ENCODE data around the gene PTPRG. TPM values are rescaled to one million over a fixed set of nuclear protein-coding genes. Genes with fewer than 3 reads are reported as not detected.

Gene PTPRG
- total RNA-seq, 1 donor from 2014 or later: 44.3 TPM

DNA sequence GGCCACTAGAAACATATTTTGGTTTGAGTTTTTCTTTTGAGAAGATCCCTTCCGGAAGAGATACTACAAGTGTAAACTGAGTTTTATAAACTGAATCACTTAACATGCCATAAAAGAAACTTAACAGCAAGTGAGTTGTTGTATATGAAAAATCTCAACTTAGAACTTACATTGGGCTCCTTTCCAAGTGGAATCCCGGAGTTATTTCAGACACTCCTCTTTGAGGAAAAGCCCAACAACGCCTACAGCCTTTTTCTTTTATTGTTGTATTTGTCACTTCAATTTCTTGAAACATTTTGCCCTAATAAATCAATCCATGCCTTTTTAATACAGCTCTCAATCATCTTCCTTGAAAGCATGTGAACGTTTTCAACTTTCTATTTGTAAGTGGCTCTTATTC lies 674.6 kb downstream of the PTPRG start:
- Mint-ChIP-seq H3K4me3 (ENCODE audit: low read depth) (no peak overlapping the region), H3K4me1 (ENCODE audit: low read depth) (no peaks in the 10 kb centered on the region), H3K36me3 (ENCODE audit: insufficient read depth) (no peaks in the 10 kb centered on the region), H3K9me3 (ENCODE audit: low read depth) (no peaks in the 10 kb centered on the region), H3K27me3 (no peaks in the 10 kb centered on the region), H3K27ac (no peak overlapping the region)
- TF ChIP-seq, protein P1, sequence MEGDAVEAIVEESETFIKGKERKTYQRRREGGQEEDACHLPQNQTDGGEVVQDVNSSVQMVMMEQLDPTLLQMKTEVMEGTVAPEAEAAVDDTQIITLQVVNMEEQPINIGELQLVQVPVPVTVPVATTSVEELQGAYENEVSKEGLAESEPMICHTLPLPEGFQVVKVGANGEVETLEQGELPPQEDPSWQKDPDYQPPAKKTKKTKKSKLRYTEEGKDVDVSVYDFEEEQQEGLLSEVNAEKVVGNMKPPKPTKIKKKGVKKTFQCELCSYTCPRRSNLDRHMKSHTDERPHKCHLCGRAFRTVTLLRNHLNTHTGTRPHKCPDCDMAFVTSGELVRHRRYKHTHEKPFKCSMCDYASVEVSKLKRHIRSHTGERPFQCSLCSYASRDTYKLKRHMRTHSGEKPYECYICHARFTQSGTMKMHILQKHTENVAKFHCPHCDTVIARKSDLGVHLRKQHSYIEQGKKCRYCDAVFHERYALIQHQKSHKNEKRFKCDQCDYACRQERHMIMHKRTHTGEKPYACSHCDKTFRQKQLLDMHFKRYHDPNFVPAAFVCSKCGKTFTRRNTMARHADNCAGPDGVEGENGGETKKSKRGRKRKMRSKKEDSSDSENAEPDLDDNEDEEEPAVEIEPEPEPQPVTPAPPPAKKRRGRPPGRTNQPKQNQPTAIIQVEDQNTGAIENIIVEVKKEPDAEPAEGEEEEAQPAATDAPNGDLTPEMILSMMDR (IDR thresholded peaks at IDR 0.05; ENCODE audit: unreplicated experiment): no peak
- DNase-seq (ENCODE audit: low spot score, unreplicated experiment): no peak

DNA sequence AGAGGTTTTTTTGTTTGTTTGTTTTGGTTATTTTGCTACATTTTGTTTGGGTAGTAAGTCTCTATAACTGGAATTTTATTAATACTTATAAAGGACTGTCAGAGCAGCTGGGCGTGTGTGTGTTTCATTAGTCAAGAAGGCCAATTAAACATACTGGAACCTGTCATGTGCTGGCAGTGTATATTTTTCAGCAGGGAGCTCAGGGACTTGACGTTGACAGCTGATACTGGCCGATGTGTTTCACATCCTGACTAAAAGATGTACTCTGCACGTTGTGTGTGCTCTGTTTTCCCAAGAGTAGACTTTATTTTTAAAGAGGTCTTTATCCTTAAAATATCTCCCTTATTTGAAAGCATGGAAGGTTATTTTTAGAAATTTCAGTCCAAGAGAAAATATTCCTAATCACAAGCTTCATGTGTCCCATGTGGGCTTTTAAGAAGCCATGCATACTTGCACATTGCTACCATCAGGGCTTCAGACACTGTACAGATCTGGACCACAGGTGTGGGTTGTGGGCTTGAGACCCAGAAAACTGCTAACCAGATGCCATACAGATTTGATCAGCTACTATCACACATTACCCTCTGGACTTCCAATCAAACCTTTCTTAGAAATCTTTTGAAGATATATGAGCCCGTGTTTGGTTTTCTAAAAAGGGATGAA lies 676.0 kb downstream of the PTPRG start:
- H3K9me3 Mint-ChIP-seq (ENCODE audit: low read depth): no peaks in the 10 kb centered on the region
- no peak overlapping the region for H3K4me3 Mint-ChIP-seq (ENCODE audit: low read depth)
- no peaks in the 10 kb centered on the region for H3K4me1 Mint-ChIP-seq (ENCODE audit: low read depth)
- no peak for DNase-seq (ENCODE audit: low spot score, unreplicated experiment)
- H3K36me3 Mint-ChIP-seq (ENCODE audit: insufficient read depth): no peaks in the 10 kb centered on the region
- H3K27ac Mint-ChIP-seq: no peak overlapping the region
- TF ChIP-seq, protein P1 (IDR thresholded peaks at IDR 0.05; ENCODE audit: unreplicated experiment): no peak
- H3K27me3 Mint-ChIP-seq: no peaks in the 10 kb centered on the region

DNA sequence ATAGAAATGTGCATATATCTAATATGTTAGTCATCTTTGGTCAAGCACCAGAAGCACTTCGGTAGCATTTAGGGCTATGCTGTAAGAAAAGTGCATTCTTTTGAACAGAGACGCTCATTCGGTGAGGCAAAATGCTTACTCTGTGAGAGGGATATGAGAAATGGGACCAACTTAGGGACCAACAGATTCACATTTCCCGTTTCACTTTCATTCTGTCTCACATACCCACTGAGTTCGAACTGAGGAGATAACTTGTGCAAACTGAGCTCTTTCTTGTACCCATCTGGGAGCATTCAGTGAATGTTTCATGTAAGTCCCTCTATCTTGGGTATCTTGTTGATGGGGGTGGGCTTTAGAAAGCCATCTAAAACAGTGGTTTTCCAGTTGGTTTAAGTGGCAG lies 676.6 kb downstream of the PTPRG start:
- no peaks in the 10 kb centered on the region for H3K4me1 Mint-ChIP-seq (ENCODE audit: low read depth)
- H3K9me3 Mint-ChIP-seq (ENCODE audit: low read depth): no peaks in the 10 kb centered on the region
- H3K27me3 Mint-ChIP-seq: no peaks in the 10 kb centered on the region
- H3K36me3 Mint-ChIP-seq (ENCODE audit: insufficient read depth): no peaks in the 10 kb centered on the region
- DNase-seq (ENCODE audit: low spot score, unreplicated experiment): no peak
- H3K27ac Mint-ChIP-seq: no peak overlapping the region
- H3K4me3 Mint-ChIP-seq (ENCODE audit: low read depth): no peak overlapping the region
- TF ChIP-seq, protein P1 (IDR thresholded peaks at IDR 0.05; ENCODE audit: unreplicated experiment): no peak

DNA sequence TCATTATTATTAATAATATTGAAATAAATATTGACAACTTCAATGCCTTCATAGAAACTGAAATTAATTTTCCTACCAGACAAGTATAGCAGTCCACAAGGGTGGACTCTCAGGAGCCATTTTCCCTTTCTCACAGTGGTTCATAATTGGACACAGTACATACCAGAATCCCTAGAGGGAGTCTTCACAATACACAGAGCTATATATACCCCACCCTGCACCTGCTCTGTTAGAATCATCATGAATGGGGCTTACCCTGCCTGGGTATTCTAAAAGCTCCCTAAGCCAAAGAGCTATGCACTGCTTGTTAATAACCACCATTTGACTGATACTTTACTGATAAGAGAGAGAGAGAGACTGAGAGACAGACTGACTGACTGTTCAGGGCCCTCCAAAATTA lies 677.1 kb downstream of the PTPRG start:
- Mint-ChIP-seq H3K4me1 (ENCODE audit: low read depth) (no peaks in the 10 kb centered on the region), H3K27ac (no peak overlapping the region), H3K4me3 (ENCODE audit: low read depth) (no peak overlapping the region), H3K36me3 (ENCODE audit: insufficient read depth) (no peaks in the 10 kb centered on the region), H3K9me3 (ENCODE audit: low read depth) (no peaks in the 10 kb centered on the region), H3K27me3 (no peaks in the 10 kb centered on the region)
- DNase-seq (ENCODE audit: low spot score, unreplicated experiment): no peak
- TF ChIP-seq, protein P1 (IDR thresholded peaks at IDR 0.05; ENCODE audit: unreplicated experiment): no peak

DNA sequence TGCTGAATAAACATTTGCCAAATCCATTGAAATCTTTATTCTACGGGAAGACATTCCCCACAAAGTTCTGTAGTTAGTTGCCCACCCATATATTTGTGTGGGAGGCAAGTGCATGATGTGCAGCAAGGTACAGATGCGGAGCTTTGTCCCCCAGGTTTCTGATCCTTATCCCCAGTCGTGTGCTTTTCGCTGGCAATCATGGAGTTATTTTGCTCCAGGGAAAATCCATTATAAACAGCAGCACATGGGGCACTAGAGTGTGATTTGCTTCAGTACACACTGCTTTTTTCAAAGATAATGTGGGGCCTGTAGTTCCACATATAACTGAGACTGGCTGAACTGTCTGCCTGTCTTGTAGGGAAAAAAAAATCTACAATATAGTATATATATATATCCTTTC lies 679.9 kb downstream of the PTPRG start:
- H3K4me1 Mint-ChIP-seq (ENCODE audit: low read depth): no peaks in the 10 kb centered on the region
- no peaks in the 10 kb centered on the region for H3K36me3 Mint-ChIP-seq (ENCODE audit: insufficient read depth)
- H3K27ac Mint-ChIP-seq: no peak overlapping the region

More for the DNA sequence above, 679.9 kb downstream of the PTPRG start:
- DNase-seq (ENCODE audit: low spot score, unreplicated experiment): no peak
- Mint-ChIP-seq H3K27me3 (no peaks in the 10 kb centered on the region), H3K4me3 (ENCODE audit: low read depth) (no peak overlapping the region), H3K9me3 (ENCODE audit: low read depth) (no peaks in the 10 kb centered on the region)
- TF ChIP-seq, protein P1 (IDR thresholded peaks at IDR 0.05; ENCODE audit: unreplicated experiment): no peak
